Heart left ventricle (tissue), 13 donors: ENCODE data around the gene DSCAML1.

Experiments used
- CTCF ChIP-seq, 12 donors: fragments of 200-600 bp; sonication (generic) in 4 of 12; IDR thresholded peaks; one replicate each; pipeline versions ENCODE4 v1.5.0 to v1.8.0; 2018 to 2022; ENCODE audit warnings: antibody characterized with exemption in 12 of 12, mild to moderate bottlenecking in 5 of 12
- POLR2A ChIP-seq, 2 donors: fragments of 450-650 bp; IDR thresholded peaks; one replicate each; pipeline ENCODE4 v1.6.1; 2017; ENCODE audit warnings: antibody characterized with exemption in 2 of 2, mild to moderate bottlenecking in 2 of 2, moderate library complexity in 2 of 2
- donor health status: ischemic (EF 13 %, LVEDD 7.1; RV severe dilation, severe dysfunction).
- donor health status: DM: no; HTN: yes; CAD: no.
- donor health status: DM: no; HTN: no; CAD: no.
- donor health status: ischemic (EF 25% LVEDD 6.9; RV normal size, moderate dysfunction).
- donor health status: ischemic (EF 25% LVEDD 5.7; RV mildly dilated, moderate dysfunction).
- donor health status: ischemic (EF 35%, LVEDD 5.7; RV mildly dilated, moderate dysfunction).
- donor health status: nonischemic (EF 11% LVEDD 7.7; RV severe dilation, severe dysfunction).
- donor health status: DM: yes; HTN: yes; CAD: no.
- donor health status: PGD.
- donor health status: ischemic (EF 29% LVEDD 5.4; RV normal size, mild dysfunction).
- donor health status: nonischemic (EF 23%, LVEDD 6.1; RV moderate dilation, normal function).

GRCh38 chr11:117627259-117627658, 169.8 kb downstream of the DSCAML1 start:
- TF ChIP-seq POLR2A (IDR thresholded peaks at IDR 0.05) (no peak), CTCF (IDR thresholded peaks at IDR 0.05) (no peak)
